AG04450 (cell line): ENCODE measurements around the gene GIT1. TPM values are rescaled to one million over a fixed set of nuclear protein-coding genes. Genes with fewer than 3 reads are reported as not detected.

Experiments
- CTCF ChIA-PET: fragments of 300-600, 350-600 bp; formaldehyde crosslinking; extraction: SDS; loops from one replicate; lab custom pipeline; 2022; ENCODE audit warnings: antibody characterized with exemption, inconsistent platforms; lab: Charles Lee
- POLR2A ChIA-PET: fragments of 350-600 bp; formaldehyde crosslinking; extraction: SDS; loops from one replicate; lab custom pipeline; 2021; ENCODE audit warnings: antibody characterized with exemption, inconsistent platforms; lab: Yijun Ruan, JAX
- DNase-seq: peaks from one replicate; pipeline ENCODE4 v3.0.0-alpha.2; 2011; ENCODE audit warnings: low read depth, low spot score
- H3K27ac ChIP-seq: one replicate; pipeline ENCODE4 v1.5.1; 2012; ENCODE audit warnings: low read depth, low read length, control low read depth
- H3K27me3 ChIP-seq: one replicate; pipeline ENCODE4 v1.6.0; 2012; ENCODE audit warnings: low read length; ENCODE audit not compliant: control insufficient read depth, insufficient read depth
- H3K4me3 ChIP-seq: 2 replicates; pipeline ENCODE4 v1.5.1; 2011; ENCODE audit warnings: mild to moderate bottlenecking, low read depth, low read length, control low read depth
- H3K9me3 ChIP-seq: 2 replicates; pipeline ENCODE4 v1.5.1; 2012; ENCODE audit warnings: low read length; ENCODE audit not compliant: control insufficient read depth, insufficient read depth
- polyA plus RNA-seq: library from polyadenylated mRNA; depleted of rRNA; stranded (reverse); fragments of >200 nt; gene quantifications from 2 replicates; pipeline ENCODE4 v1.2.3, GENCODE V29; 2011
- TF ChIP-seq, protein P1 (sequence below): IDR thresholded peaks from 2 replicates; pipeline ENCODE4 v1.5.1; 2011; ENCODE audit warnings: low read depth, low read length, control low read depth, inconsistent platforms

GIT1 gene
- polyA plus RNA-seq, 1 experiment, result 20.7 TPM

DNA sequence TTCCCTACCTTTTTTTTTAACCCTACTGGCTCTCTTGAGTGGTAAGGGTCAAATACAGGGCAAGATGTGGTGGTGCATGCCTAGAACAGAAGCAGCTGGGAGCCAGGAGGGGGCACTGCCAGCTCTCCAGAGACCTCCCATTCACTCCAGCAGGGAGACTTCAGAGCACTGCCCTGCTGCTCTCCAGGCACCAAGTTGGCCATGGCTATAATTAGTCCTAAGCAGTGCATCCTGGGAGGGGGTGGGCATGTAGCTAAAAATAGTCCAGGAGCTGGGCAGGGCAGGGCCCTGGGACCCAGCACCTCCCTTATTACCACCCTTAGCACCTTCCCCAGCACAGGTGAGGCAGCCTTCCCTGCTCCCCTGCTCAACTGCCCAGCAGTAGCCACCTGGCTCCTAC lies 29.8 kb upstream of the GIT1 start:
- H3K27ac ChIP-seq, result no peak overlapping the region
- no peak for DNase-seq
- ChIA-PET CTCF (interaction anchor here (0.6 to 3.3 kb wide), 5 partner anchors 27 to 189 kb away, joined by 3 to 47 read pairs (median 6); partner anchors contain the start of gene ANKRD13B), POLR2A (no interaction called here)
- no peaks in the 10 kb centered on the region; the same call in 1 of the 2 replicates for H3K9me3 ChIP-seq
- TF ChIP-seq, protein P1, sequence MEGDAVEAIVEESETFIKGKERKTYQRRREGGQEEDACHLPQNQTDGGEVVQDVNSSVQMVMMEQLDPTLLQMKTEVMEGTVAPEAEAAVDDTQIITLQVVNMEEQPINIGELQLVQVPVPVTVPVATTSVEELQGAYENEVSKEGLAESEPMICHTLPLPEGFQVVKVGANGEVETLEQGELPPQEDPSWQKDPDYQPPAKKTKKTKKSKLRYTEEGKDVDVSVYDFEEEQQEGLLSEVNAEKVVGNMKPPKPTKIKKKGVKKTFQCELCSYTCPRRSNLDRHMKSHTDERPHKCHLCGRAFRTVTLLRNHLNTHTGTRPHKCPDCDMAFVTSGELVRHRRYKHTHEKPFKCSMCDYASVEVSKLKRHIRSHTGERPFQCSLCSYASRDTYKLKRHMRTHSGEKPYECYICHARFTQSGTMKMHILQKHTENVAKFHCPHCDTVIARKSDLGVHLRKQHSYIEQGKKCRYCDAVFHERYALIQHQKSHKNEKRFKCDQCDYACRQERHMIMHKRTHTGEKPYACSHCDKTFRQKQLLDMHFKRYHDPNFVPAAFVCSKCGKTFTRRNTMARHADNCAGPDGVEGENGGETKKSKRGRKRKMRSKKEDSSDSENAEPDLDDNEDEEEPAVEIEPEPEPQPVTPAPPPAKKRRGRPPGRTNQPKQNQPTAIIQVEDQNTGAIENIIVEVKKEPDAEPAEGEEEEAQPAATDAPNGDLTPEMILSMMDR, result peak; percentile 39
- H3K27me3 ChIP-seq, result no peaks in the 10 kb centered on the region
- no peak overlapping the region for H3K4me3 ChIP-seq

DNA sequence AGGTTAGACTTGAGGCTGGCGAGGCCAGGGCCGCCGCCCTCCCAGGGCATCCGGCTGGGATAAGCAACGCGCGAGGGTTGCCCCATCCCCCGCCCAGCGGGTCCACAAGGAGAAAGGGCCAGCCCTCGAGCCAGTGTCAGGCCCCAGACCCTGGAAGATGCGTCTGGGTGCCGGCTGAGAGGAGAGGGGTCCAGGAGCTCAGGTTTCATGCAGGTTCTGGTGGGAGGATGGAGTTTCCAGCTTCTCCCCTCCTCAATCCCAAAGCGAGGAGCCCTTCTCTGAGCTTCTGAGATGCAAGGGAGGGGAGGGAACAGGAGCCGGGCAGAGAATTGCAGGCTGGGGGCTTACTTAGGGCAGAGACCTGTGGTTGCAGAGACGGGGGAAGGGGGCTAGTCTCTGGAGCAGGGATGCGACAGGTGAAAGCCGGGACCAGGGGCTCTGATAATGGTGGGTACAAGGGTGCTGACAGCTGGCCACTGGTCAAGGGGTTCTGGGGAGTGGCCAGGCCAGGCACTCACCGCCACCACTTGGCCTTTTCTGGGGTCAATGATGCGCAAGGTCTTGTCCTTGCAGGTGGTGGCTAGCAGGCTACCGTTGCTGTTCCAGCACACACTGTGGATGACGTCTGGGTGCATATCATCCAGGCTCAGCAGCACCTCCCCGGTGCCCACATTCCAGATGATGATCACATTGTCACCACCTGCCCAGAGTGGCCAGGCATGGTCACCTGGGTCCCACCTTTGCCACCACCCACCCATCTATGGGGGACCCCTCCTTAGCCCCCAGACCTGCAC lies 29.0 kb upstream of the GIT1 start:
- Histone ChIP-seq H3K4me3 (no peak overlapping the region), H3K27me3 (no peaks in the 10 kb centered on the region), H3K27ac (no peak overlapping the region), H3K9me3 (no peaks in the 10 kb centered on the region; the same call in 1 of the 2 replicates)
- TF ChIP-seq, protein P1, result no peak; the same call in 1 of the 2 replicates
- POLR2A ChIA-PET, result no interaction called here
- DNase-seq, result no peak
- CTCF ChIA-PET, result interaction anchor here (0.7 to 3.3 kb wide), 19 partner anchors 9 to 475 kb away, joined by 3 to 47 read pairs (median 6); partner anchors contain the start of gene ANKRD13B

DNA sequence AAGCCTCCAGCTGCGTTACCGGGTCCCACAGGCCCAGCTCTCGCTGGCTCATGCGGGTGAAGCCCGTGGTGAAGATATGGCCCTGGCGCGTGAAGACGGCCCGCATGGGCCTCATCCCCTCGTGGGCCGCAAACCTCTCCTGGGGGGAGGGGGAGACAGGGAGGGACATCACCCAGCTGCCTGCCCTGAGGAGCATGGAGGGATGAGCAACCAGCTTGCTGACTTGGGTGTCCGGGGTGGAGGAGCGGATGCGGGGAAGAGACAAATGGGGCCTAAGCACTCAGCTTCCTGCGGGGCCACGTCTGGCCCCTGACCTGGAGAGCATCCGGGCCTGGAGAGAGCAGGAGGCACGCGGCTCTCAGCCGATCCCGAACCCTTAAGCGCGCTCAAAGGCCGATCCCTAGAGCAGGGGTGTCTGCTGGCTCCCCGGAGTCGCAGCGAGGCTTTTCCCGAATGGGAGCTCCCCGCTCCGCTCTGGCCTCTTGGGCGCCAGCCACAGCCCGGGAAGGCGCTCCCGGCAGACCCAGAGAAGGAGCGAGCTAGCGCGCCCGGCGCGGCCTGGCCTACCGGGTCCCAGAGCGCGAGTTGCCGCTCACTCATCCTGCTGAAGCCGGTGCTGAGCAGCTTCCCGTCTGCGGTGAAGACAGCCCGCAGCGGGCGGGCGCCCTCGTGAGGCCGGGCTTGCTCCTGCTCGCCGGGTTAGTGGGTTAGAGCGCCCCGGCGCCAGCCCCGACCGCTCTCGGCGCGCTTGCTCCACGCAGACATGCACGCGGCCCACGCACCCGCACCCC lies 28.2 kb upstream of the GIT1 start:
- CTCF ChIA-PET, result interaction anchor here (0.6 to 3.3 kb wide), 33 partner anchors 9 to 476 kb away, joined by 3 to 47 read pairs (median 5); partner anchors contain the start of gene ANKRD13B
- DNase-seq, result no peak
- Histone ChIP-seq H3K9me3 (peaks cover 4% of the 10 kb centered on the region; the same call in 1 of the 2 replicates), H3K4me3 (0 out of 2 replicates have a peak overlapping the region, but pooled peaks have one; percentile 4), H3K27ac (peak overlapping the region; percentile 39), H3K27me3 (no peaks in the 10 kb centered on the region)
- TF ChIP-seq, protein P1, result peak; percentile 63
- POLR2A ChIA-PET, result interaction anchor here (1.2 kb wide), 2 partner anchors 22 to 54 kb away, joined by 3 read pairs; no protein-coding TSS in a partner anchor

DNA sequence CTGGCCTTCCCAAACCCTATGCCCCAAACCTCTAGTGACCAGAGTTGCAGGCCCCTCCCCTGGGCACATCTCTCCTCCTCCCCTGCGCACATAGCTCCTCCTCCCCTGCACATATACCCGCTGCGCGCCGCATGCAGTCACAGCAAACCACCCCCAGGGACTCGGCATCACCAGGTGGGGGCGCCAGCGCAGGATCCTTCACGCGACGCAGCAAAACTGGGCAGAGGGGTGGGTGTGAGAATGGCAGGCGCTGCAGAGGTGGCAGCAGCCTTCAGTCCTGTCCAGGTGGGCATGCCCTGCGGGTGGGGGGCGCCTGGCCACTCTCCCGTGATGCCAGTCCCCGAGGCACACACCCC lies 27.7 kb upstream of the GIT1 start:
- ChIA-PET CTCF (interaction anchor here (0.5 to 3.3 kb wide), 34 partner anchors 8 to 491 kb away, joined by 3 to 47 read pairs (median 5); partner anchors contain the start of gene ANKRD13B), POLR2A (interaction anchor here (0.6 to 1.2 kb wide), 4 partner anchors 22 to 487 kb away, joined by 3 to 7 read pairs (median 3); no protein-coding TSS in a partner anchor)
- Histone ChIP-seq H3K27me3 (no peaks in the 10 kb centered on the region), H3K27ac (no peak overlapping the region), H3K9me3 (peaks cover 9% of the 10 kb centered on the region; the same call in 1 of the 2 replicates), H3K4me3 (no peak overlapping the region)
- no peak for DNase-seq
- TF ChIP-seq, protein P1, result peak; percentile 65
